Panc1 (cell line): ENCODE data around the gene NDUFC2. TPM values are rescaled to one million over a fixed set of nuclear protein-coding genes. Genes with fewer than 3 reads are reported as not detected.
"Not testable (repeated sequence)": the region's sequence is repeated elsewhere in the genome, so short reads cannot be mapped to it uniquely, and the experiment has no call there.

ENCODE experiments used
- ATAC-seq: fragments of 200-7000 bp; cut with Tn5 transposase; 2 replicates; pipeline ENCODE4 v1.9.1; 2020; ENCODE audit warnings: mild to moderate bottlenecking, moderate library complexity
- BruUV-seq: library from RNA; stranded (reverse); fragments of 400-500 nt; replicated peaks from 2 replicates; lab custom pipeline; 2021; lab: Mats Ljungman, UMichigan
- CTCF ChIA-PET: fragments of 300-600 bp; sonication (Branson Sonifier 250); formaldehyde crosslinking; loops from one replicate; lab custom pipeline; 2022; ENCODE audit warnings: antibody characterized with exemption; lab: Charles Lee
- POLR2A ChIA-PET: fragments of 300-600 bp; sonication (Branson Sonifier 250); formaldehyde crosslinking; loops from one replicate; lab custom pipeline; 2022; ENCODE audit warnings: antibody characterized with exemption; lab: Charles Lee
- DNase-seq: peaks from one replicate; pipeline ENCODE4 v3.0.0-alpha.2; 2010; ENCODE audit warnings: low read depth, low spot score
- H3K27ac ChIP-seq: 2 replicates; pipeline ENCODE4 v1.5.1; 2011; ENCODE audit warnings: mild to moderate bottlenecking, low read length, inconsistent platforms
- H3K27me3 ChIP-seq: fragments of 200-500 bp; sonication (Bioruptor generic); 2 replicates; pipeline ENCODE4 v1.6.0; 2014; ENCODE audit warnings: low read length, inconsistent platforms; ENCODE audit not compliant: control insufficient read depth, insufficient read depth
- H3K36me3 ChIP-seq: fragments of 200-500 bp; sonication (Bioruptor generic); 2 replicates; pipeline ENCODE4 v1.5.1; 2014; ENCODE audit warnings: inconsistent platforms, mild to moderate bottlenecking, low read length, moderate library complexity; ENCODE audit not compliant: control insufficient read depth, insufficient read depth
- H3K4me1 ChIP-seq: 2 replicates; pipeline ENCODE4 v1.5.1; 2011; ENCODE audit warnings: inconsistent platforms, mild to moderate bottlenecking, low read length, moderate library complexity; ENCODE audit not compliant: control insufficient read depth, insufficient read depth
- H3K4me3 ChIP-seq, 2 experiments: 2 replicates each; pipeline ENCODE4 v1.5.1; 2011 to 2012; ENCODE audit warnings: low read depth in 2 of 2, low read length in 2 of 2, mild to moderate bottlenecking in 2 of 2, inconsistent platforms in 1 of 2, moderate library complexity in 1 of 2
- H3K9me3 ChIP-seq: fragments of 200-500 bp; sonication (Bioruptor generic); 2 replicates; pipeline ENCODE4 v1.5.1; 2014; ENCODE audit warnings: low read depth, mild to moderate bottlenecking, inconsistent platforms, low read length, moderate library complexity; ENCODE audit not compliant: control insufficient read depth, insufficient read depth
- POLR2AphosphoS5 ChIP-seq: IDR thresholded peaks from 2 replicates; pipeline ENCODE4 v1.6.1; 2012; ENCODE audit warnings: mild to moderate bottlenecking, low read depth, low read length, moderate library complexity
- SIN3A ChIP-seq: IDR thresholded peaks from 2 replicates; pipeline ENCODE4 v1.6.1; 2012; ENCODE audit warnings: low read depth, mild to moderate bottlenecking, low read length, moderate library complexity, borderline replicate concordance; ENCODE audit not compliant: insufficient read depth
- TCF7L2 ChIP-seq: IDR thresholded peaks from 2 replicates; pipeline ENCODE4 v1.6.1; 2011; ENCODE audit warnings: mild to moderate bottlenecking, low read depth, low read length, inconsistent platforms
- in situ Hi-C: cut with HindIII; loops from 2 replicates; pipeline ENCODE4 v1.10.0; 2016; ENCODE audit warnings: low sequenced_read_pairs, low pct_unique_long_range_greater_than_20kb
- intact Hi-C: fragments of 100-400 bp; cut with micrococcal nuclease; formaldehyde crosslinking; loops from one replicate; pipeline ENCODE4 v1.10.0; 2022; ENCODE audit not compliant: unreplicated experiment
- total RNA-seq: library from RNA; stranded (reverse); gene quantifications from one replicate; pipeline ENCODE4 v1.2.1, GENCODE V29; 2021; ENCODE audit not compliant: unreplicated experiment
- TF ChIP-seq, protein P1 (sequence below): fragments of 450-650 bp; IDR thresholded peaks from 2 replicates; pipeline ENCODE4 v1.5.1; 2017; ENCODE audit warnings: mild to moderate bottlenecking
- TF ChIP-seq, protein P2 (sequence below), 2 experiments: IDR thresholded peaks; 2 replicates each; pipeline ENCODE4 v1.6.1; 2011 to 2012; ENCODE audit warnings: low read depth in 2 of 2, control low read depth in 1 of 2, low read length in 1 of 2, mild to moderate bottlenecking in 1 of 2, moderate library complexity in 1 of 2; ENCODE audit not compliant: insufficient read depth in 1 of 2

NDUFC2 gene
- total RNA-seq, 1 experiment from 2014 or later, result 308 TPM

DNA sequence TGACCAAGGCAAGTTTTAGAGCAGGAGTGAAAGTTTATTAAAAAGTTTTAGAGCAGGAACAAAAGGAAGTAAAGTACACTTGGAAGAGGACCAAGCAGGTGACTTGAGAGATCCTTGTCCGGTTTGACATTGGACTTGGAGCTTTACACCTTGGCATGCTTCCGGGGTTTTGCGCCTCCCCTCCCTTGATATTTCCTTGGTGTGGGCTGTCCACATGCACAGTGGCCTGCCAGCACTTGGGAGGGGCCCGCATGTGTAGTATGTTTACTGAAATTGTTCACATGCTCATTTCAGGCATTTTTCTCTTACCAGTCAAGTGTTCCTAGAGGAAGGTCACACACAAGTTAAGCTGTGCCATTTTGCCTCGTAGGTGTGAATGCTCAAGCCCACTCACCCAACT lies 35.0 kb downstream of the NDUFC2 start:
- in situ Hi-C loops (no loop called here), intact Hi-C loops (loop anchor here (5.0 kb wide), 1 partner anchor 222 kb away; the partner anchor contains the start of genes AAMDC and RSF1)
- DNase-seq (no peak), ATAC-seq (no peak)
- Histone ChIP-seq H3K36me3 (no peaks in the 10 kb centered on the region), H3K4me3 (no peak overlapping the region), H3K27me3 (no peaks in the 10 kb centered on the region), H3K9me3 (no peaks in the 10 kb centered on the region), H3K27ac (no peak overlapping the region), H3K4me1 (peaks cover 13% of the 10 kb centered on the region)
- TF ChIP-seq TCF7L2 (no peak), SIN3A (no peak), POLR2AphosphoS5 (no peak)
- TF ChIP-seq, protein P1, sequence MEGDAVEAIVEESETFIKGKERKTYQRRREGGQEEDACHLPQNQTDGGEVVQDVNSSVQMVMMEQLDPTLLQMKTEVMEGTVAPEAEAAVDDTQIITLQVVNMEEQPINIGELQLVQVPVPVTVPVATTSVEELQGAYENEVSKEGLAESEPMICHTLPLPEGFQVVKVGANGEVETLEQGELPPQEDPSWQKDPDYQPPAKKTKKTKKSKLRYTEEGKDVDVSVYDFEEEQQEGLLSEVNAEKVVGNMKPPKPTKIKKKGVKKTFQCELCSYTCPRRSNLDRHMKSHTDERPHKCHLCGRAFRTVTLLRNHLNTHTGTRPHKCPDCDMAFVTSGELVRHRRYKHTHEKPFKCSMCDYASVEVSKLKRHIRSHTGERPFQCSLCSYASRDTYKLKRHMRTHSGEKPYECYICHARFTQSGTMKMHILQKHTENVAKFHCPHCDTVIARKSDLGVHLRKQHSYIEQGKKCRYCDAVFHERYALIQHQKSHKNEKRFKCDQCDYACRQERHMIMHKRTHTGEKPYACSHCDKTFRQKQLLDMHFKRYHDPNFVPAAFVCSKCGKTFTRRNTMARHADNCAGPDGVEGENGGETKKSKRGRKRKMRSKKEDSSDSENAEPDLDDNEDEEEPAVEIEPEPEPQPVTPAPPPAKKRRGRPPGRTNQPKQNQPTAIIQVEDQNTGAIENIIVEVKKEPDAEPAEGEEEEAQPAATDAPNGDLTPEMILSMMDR, result no peak
- TF ChIP-seq, protein P2, sequence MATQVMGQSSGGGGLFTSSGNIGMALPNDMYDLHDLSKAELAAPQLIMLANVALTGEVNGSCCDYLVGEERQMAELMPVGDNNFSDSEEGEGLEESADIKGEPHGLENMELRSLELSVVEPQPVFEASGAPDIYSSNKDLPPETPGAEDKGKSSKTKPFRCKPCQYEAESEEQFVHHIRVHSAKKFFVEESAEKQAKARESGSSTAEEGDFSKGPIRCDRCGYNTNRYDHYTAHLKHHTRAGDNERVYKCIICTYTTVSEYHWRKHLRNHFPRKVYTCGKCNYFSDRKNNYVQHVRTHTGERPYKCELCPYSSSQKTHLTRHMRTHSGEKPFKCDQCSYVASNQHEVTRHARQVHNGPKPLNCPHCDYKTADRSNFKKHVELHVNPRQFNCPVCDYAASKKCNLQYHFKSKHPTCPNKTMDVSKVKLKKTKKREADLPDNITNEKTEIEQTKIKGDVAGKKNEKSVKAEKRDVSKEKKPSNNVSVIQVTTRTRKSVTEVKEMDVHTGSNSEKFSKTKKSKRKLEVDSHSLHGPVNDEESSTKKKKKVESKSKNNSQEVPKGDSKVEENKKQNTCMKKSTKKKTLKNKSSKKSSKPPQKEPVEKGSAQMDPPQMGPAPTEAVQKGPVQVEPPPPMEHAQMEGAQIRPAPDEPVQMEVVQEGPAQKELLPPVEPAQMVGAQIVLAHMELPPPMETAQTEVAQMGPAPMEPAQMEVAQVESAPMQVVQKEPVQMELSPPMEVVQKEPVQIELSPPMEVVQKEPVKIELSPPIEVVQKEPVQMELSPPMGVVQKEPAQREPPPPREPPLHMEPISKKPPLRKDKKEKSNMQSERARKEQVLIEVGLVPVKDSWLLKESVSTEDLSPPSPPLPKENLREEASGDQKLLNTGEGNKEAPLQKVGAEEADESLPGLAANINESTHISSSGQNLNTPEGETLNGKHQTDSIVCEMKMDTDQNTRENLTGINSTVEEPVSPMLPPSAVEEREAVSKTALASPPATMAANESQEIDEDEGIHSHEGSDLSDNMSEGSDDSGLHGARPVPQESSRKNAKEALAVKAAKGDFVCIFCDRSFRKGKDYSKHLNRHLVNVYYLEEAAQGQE (IDR thresholded peaks at IDR 0.05; ENCODE audit: insufficient read depth in 1 of 2, low read depth in 2 of 2, low read length in 1 of 2), result no peak
- POLR2A ChIA-PET, result no interaction called here
- CTCF ChIA-PET, result interaction anchor here (0.9 kb wide), 1 partner anchor 36 kb away, joined by 3 read pairs; no protein-coding TSS in a partner anchor
- BruUV-seq, result no TSS peak

DNA sequence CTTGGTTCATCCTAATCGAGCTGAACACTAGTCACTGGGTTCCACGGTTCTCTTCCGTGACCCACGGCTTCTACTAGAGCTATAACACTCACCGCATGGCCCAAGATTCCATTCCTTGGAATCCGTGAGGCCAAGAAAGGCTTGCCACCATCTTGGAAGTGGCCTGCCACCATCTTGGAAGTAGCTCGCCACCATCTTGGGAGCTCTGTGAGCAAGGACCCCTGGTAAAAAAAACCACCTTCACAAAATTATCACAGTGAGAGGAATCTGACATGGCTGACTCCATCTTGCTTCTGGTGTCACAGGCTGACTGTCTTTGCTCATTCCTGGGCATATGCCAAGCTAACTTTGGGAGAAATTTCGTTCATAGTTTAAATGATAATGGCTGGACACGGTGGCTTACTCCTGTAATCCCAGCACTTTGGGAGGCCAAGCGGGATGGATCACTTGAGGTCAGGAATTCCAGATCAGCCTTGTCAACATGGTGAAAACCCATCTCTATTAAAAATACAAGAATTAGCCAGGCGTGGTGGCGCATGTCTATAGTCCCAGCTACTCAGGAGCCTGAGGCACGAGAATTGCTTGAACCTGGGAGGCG lies 37.7 kb downstream of the NDUFC2 start:
- POLR2A ChIA-PET, result no interaction called here
- no peak overlapping the region for H3K27ac ChIP-seq
- H3K4me3 ChIP-seq, result no peak overlapping the region
- no peaks in the 10 kb centered on the region for H3K9me3 ChIP-seq
- DNase-seq (no peak), ATAC-seq (no peak)
- peaks cover 15% of the 10 kb centered on the region for H3K4me1 ChIP-seq
- CTCF ChIA-PET, result no interaction called here
- no peak for TF ChIP-seq SIN3A
- no peak for TF ChIP-seq TCF7L2
- TF ChIP-seq, protein P1, result no peak
- TF ChIP-seq, protein P2 (IDR thresholded peaks at IDR 0.05; ENCODE audit: insufficient read depth in 1 of 2, low read depth in 2 of 2, low read length in 1 of 2), result no peak
- TF ChIP-seq POLR2AphosphoS5, result no peak
- no peaks in the 10 kb centered on the region for H3K36me3 ChIP-seq
- H3K27me3 ChIP-seq, result no peaks in the 10 kb centered on the region
- no TSS peak for BruUV-seq
- intact Hi-C loops (no loop called here), in situ Hi-C loops (no loop called here)

DNA sequence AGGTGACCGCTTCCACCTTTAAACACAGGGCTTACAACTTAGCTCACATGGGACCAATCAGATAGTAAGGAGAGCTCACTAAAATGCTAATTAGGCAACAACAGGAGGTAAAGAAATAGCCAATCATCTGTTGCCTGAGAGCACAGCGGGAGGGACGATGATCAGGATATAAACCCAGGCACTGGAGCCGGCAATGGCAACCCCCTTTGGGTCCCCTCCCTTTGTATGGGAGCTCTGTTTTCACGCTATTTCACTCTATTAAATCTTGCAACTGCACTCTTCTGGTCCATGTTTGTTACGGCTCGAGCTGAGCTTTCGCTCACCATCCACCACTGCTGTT lies 38.3 kb downstream of the NDUFC2 start:
- H3K4me3 ChIP-seq, DNase-seq, H3K9me3 ChIP-seq, H3K27me3 ChIP-seq, H3K27ac ChIP-seq, ATAC-seq, H3K36me3 ChIP-seq, intact Hi-C loops, CTCF ChIA-PET, BruUV-seq, POLR2A ChIA-PET, in situ Hi-C loops: not testable (repeated sequence)
- H3K4me1 ChIP-seq, result peaks cover 15% of the 10 kb centered on the region
